Stimulated activated naive CD4-positive, alpha-beta T cell (primary cell): ENCODE data around the gene EIF2B1.
"Not testable (repeated sequence)": the region's sequence is repeated elsewhere in the genome, so short reads cannot be mapped to it uniquely, and the experiment has no call there.

Experiments
- DNase-seq, 6 experiments: peaks; one replicate each; lab custom pipeline; 2025; lab: John Stamatoyannopoulos, UW

EIF2B1 gene

GRCh38 chr12:123617580-123617979 lies 15.9 kb downstream of the EIF2B1 start:
- no peak for DNase-seq

GRCh38 chr12:123617144-123617543 lies 16.3 kb downstream of the EIF2B1 start:
- no peak for DNase-seq

GRCh38 chr12:123614531-123614930 lies 19.0 kb downstream of the EIF2B1 start:
- no peak for DNase-seq

- no peak for DNase-seq
Observed at GRCh38 chr12:123614110-123614509, 19.4 kb downstream of the EIF2B1 start.

- no peak for DNase-seq
Observed at GRCh38 chr12:123608182-123608581, 25.3 kb downstream of the EIF2B1 start.

- DNase-seq, result no peak
Observed at GRCh38 chr12:123607756-123608155, 25.7 kb downstream of the EIF2B1 start.

GRCh38 chr12:123603495-123603894 lies 30.0 kb downstream of the EIF2B1 start:
- DNase-seq, result not testable (repeated sequence)

GRCh38 chr12:123602651-123603195 lies 30.8 kb downstream of the EIF2B1 start:
- no peak for DNase-seq

GRCh38 chr12:123601602-123602489 lies 31.6 kb downstream of the EIF2B1 start, which contains the start of gene DDX55:
TSS of gene DDX55 (plus strand) at chr12:123602099. CDS start at chr12:123602149, 50 bp downstream.
- DNase-seq, result peak; percentile 72 to 87 (median 82)

- no peak for DNase-seq
Observed at GRCh38 chr12:123599721-123600120, 33.8 kb downstream of the EIF2B1 start.

- DNase-seq, result no peak
Observed at GRCh38 chr12:123599310-123599709, 34.2 kb downstream of the EIF2B1 start.

GRCh38 chr12:123598522-123598921 lies 35.0 kb downstream of the EIF2B1 start:
- no peak for DNase-seq

GRCh38 chr12:123597100-123597499 lies 36.4 kb downstream of the EIF2B1 start:
- no peak for DNase-seq

GRCh38 chr12:123595729-123596128 lies 37.8 kb downstream of the EIF2B1 start:
- no peak for DNase-seq

GRCh38 chr12:123591702-123592481 lies 41.6 kb downstream of the EIF2B1 start:
- DNase-seq, result no peak

GRCh38 chr12:123580772-123581171 lies 52.7 kb downstream of the EIF2B1 start:
- no peak for DNase-seq

- not testable (repeated sequence) for DNase-seq
Observed at GRCh38 chr12:123578829-123579228, 54.7 kb downstream of the EIF2B1 start.

- no peak for DNase-seq
Observed at GRCh38 chr12:123578243-123578642, 55.2 kb downstream of the EIF2B1 start.

GRCh38 chr12:123576611-123577010 lies 56.9 kb downstream of the EIF2B1 start:
- no peak for DNase-seq

GRCh38 chr12:123573870-123574269 lies 59.6 kb downstream of the EIF2B1 start:
- no peak for DNase-seq

- no peak for DNase-seq
Observed at GRCh38 chr12:123572391-123572790, 61.1 kb downstream of the EIF2B1 start.

- DNase-seq, result no peak
Observed at GRCh38 chr12:123571343-123571813, 62.1 kb downstream of the EIF2B1 start.
